ENCODE results near the gene PASD1. TPM values are rescaled to one million over a fixed set of nuclear protein-coding genes. Genes with fewer than 3 reads are reported as not detected.

PASD1 gene
- total RNA-seq, 5 donors from 2014 or later (not counting 1 experiment from before 2014, with no cell fraction given): not detected

GRCh38 chrX:151634937-151635336, 71.5 kb downstream of the PASD1 start:
- no CpG with 5 or more reads among the region's 1 CpG for WGBS (ENCODE audit: insufficient coverage)
- H3K27ac Mint-ChIP-seq: no peak overlapping the region

GRCh38 chrX:151641564-151641963, 78.1 kb downstream of the PASD1 start:
- H3K9me3 ChIP-seq: no peaks in the 10 kb centered on the region
- DNase-seq: no peak
- no peak for ATAC-seq (replicated peaks in 1 of 4)
- no peak overlapping the region for H3K27ac ChIP-seq (ENCODE audit: low read length)
- no peak overlapping the region for H3K4me3 Mint-ChIP-seq
- no peaks in the 10 kb centered on the region for H3K4me1 Mint-ChIP-seq
- no peaks in the 10 kb centered on the region for H3K36me3 Mint-ChIP-seq
- H3K9me3 Mint-ChIP-seq: no peaks in the 10 kb centered on the region
- H3K4me1 ChIP-seq (ENCODE audit: control insufficient read depth in 1 of 2, extremely low read depth in 1 of 2, insufficient read depth in 2 of 2, low read length in 2 of 2): no peaks in the 10 kb centered on the region
- H3K27me3 ChIP-seq (replicated peaks in 1 of 2; ENCODE audit: control insufficient read depth in 2 of 2, extremely low read depth in 1 of 2, insufficient read depth in 2 of 2, low read length in 1 of 2): no peaks in the 10 kb centered on the region
- H3K4me3 ChIP-seq (ENCODE audit: control insufficient read depth in 1 of 2, extremely low read depth in 1 of 2, low read length in 1 of 2): no peak overlapping the region
- ChIA-PET CTCF (no interaction called here), POLR2A (no interaction called here)
- no peaks in the 10 kb centered on the region for H3K36me3 ChIP-seq (ENCODE audit: control insufficient read depth in 2 of 2, extremely low read depth in 1 of 2, insufficient read depth in 1 of 2, low read length in 1 of 2)
- peaks cover 2 to 42% of the 10 kb centered on the region in 2 donors for H3K27me3 Mint-ChIP-seq
- no peak overlapping the region for H3K27ac Mint-ChIP-seq
- WGBS (ENCODE audit: insufficient coverage): no CpG with 5 or more reads among the region's 11 CpGs

More at GRCh38 chrX:151634937-151635336, 71.5 kb downstream of the PASD1 start:
- Histone ChIP-seq H3K4me3 (ENCODE audit: control insufficient read depth in 1 of 2, extremely low read depth in 1 of 2, low read length in 1 of 2) (no peak overlapping the region), H3K27me3 (replicated peaks in 1 of 2; ENCODE audit: control insufficient read depth in 2 of 2, extremely low read depth in 1 of 2, insufficient read depth in 2 of 2, low read length in 1 of 2) (no peaks in the 10 kb centered on the region), H3K36me3 (ENCODE audit: control insufficient read depth in 2 of 2, extremely low read depth in 1 of 2, insufficient read depth in 1 of 2, low read length in 1 of 2) (no peaks in the 10 kb centered on the region), H3K9me3 (no peaks in the 10 kb centered on the region), H3K4me1 (ENCODE audit: control insufficient read depth in 1 of 2, extremely low read depth in 1 of 2, insufficient read depth in 2 of 2, low read length in 2 of 2) (no peaks in the 10 kb centered on the region), H3K27ac (ENCODE audit: low read length) (no peak overlapping the region)
- ChIA-PET CTCF (no interaction called here), POLR2A (no interaction called here)
- Mint-ChIP-seq H3K36me3 (no peaks in the 10 kb centered on the region), H3K4me1 (no peaks in the 10 kb centered on the region), H3K4me3 (no peak overlapping the region), H3K9me3 (no peaks in the 10 kb centered on the region), H3K27me3 (peaks cover 4 to 29% of the 10 kb centered on the region in 2 donors)
- DNase-seq (no peak), ATAC-seq (replicated peaks in 1 of 4) (no peak)

GRCh38 chrX:151675121-151675746, 111.8 kb downstream of the PASD1 start:
- H3K27me3 ChIP-seq (replicated peaks in 1 of 2; ENCODE audit: control insufficient read depth in 2 of 2, extremely low read depth in 1 of 2, insufficient read depth in 2 of 2, low read length in 1 of 2): no peaks in the 10 kb centered on the region
- Mint-ChIP-seq H3K27me3 (peaks cover 2 to 38% of the 10 kb centered on the region in 2 donors), H3K27ac (no peak overlapping the region), H3K9me3 (no peaks in the 10 kb centered on the region), H3K36me3 (no peaks in the 10 kb centered on the region), H3K4me3 (no peak overlapping the region), H3K4me1 (no peaks in the 10 kb centered on the region)
- no peaks in the 10 kb centered on the region for H3K4me1 ChIP-seq (ENCODE audit: control insufficient read depth in 1 of 2, extremely low read depth in 1 of 2, insufficient read depth in 2 of 2, low read length in 2 of 2)
- no peaks in the 10 kb centered on the region for H3K36me3 ChIP-seq (ENCODE audit: control insufficient read depth in 2 of 2, extremely low read depth in 1 of 2, insufficient read depth in 1 of 2, low read length in 1 of 2)
- H3K4me3 ChIP-seq (ENCODE audit: control insufficient read depth in 1 of 2, extremely low read depth in 1 of 2, low read length in 1 of 2): no peak overlapping the region
- 100% methylated on average over 1 of the region's 6 CpGs for WGBS (ENCODE audit: insufficient coverage)
- ChIA-PET POLR2A (no interaction called here), CTCF (no interaction called here)
- DNase-seq (no peak), ATAC-seq (replicated peaks in 1 of 4) (no peak)
- no peak overlapping the region for H3K27ac ChIP-seq (ENCODE audit: low read length)
- no peaks in the 10 kb centered on the region for H3K9me3 ChIP-seq

- no peaks in the 10 kb centered on the region for H3K9me3 ChIP-seq
- Mint-ChIP-seq H3K4me3 (no peak overlapping the region), H3K4me1 (no peaks in the 10 kb centered on the region), H3K27me3 (peaks cover 1 to 42% of the 10 kb centered on the region in 2 donors), H3K9me3 (no peaks in the 10 kb centered on the region), H3K27ac (no peak overlapping the region), H3K36me3 (no peaks in the 10 kb centered on the region)
- H3K36me3 ChIP-seq (ENCODE audit: control insufficient read depth in 2 of 2, extremely low read depth in 1 of 2, insufficient read depth in 1 of 2, low read length in 1 of 2): no peaks in the 10 kb centered on the region
- CTCF ChIA-PET: no interaction called here
- no peaks in the 10 kb centered on the region for H3K4me1 ChIP-seq (ENCODE audit: control insufficient read depth in 1 of 2, extremely low read depth in 1 of 2, insufficient read depth in 2 of 2, low read length in 2 of 2)
- 100% methylated on average over 1 of the region's 4 CpGs for WGBS (ENCODE audit: insufficient coverage)
- H3K4me3 ChIP-seq (ENCODE audit: control insufficient read depth in 1 of 2, extremely low read depth in 1 of 2, low read length in 1 of 2): no peak overlapping the region
- no peak for ATAC-seq (replicated peaks in 1 of 4)
- DNase-seq: no peak
- POLR2A ChIA-PET: no interaction called here
- no peak overlapping the region for H3K27ac ChIP-seq (ENCODE audit: low read length)
- H3K27me3 ChIP-seq (replicated peaks in 1 of 2; ENCODE audit: control insufficient read depth in 2 of 2, extremely low read depth in 1 of 2, insufficient read depth in 2 of 2, low read length in 1 of 2): no peaks in the 10 kb centered on the region
These were observed 112.7 kb downstream of the PASD1 start for GRCh38 chrX:151676196-151676595.

DNA sequence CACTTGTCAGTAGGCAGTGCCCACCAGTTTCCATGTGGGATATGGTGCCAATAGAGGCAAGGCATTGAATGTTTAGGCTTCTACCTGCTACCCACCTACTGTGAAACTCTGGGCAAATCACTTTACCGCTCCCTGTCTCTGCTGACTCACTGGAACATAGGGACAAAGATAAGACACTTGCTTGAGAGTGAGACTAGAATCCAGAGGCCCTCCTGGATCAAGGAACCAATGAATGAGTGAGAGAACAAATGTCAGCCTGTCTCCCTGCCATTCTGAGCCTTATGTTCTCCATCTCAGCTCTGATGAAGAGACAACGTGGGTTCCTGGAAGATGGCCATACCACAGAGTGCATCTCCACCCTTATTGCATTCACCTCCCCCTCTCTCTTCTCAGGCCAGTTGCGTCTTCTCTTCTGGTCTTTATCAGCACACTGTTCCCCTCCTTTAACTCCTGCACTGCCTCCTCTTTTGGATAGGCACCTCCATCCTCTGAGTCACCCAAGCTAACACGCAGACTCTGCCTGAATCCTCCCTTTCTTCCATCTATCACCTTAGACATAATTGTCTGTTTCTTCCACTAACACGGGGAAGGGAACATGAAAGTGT, 116.4 kb downstream of the PASD1 start:
- no peak overlapping the region for H3K4me3 Mint-ChIP-seq
- Histone ChIP-seq H3K27me3 (replicated peaks in 1 of 2; ENCODE audit: control insufficient read depth in 2 of 2, extremely low read depth in 1 of 2, insufficient read depth in 2 of 2, low read length in 1 of 2) (no peaks in the 10 kb centered on the region), H3K36me3 (ENCODE audit: control insufficient read depth in 2 of 2, extremely low read depth in 1 of 2, insufficient read depth in 1 of 2, low read length in 1 of 2) (no peaks in the 10 kb centered on the region), H3K4me1 (ENCODE audit: control insufficient read depth in 1 of 2, extremely low read depth in 1 of 2, insufficient read depth in 2 of 2, low read length in 2 of 2) (no peaks in the 10 kb centered on the region), H3K9me3 (no peaks in the 10 kb centered on the region), H3K4me3 (ENCODE audit: control insufficient read depth in 1 of 2, extremely low read depth in 1 of 2, low read length in 1 of 2) (no peak overlapping the region), H3K27ac (ENCODE audit: low read length) (no peak overlapping the region)
- no peak for DNase-seq
- H3K36me3 Mint-ChIP-seq: no peaks in the 10 kb centered on the region
- WGBS (ENCODE audit: insufficient coverage): 60% methylated on average over 1 of the region's 5 CpGs
- H3K9me3 Mint-ChIP-seq: no peaks in the 10 kb centered on the region
- H3K27ac Mint-ChIP-seq: no peak overlapping the region
- H3K27me3 Mint-ChIP-seq: peaks cover 15 to 48% of the 10 kb centered on the region in 2 donors
- no peak for ATAC-seq (replicated peaks in 1 of 4)
- H3K4me1 Mint-ChIP-seq: peaks cover 0 to 3% (median 0%) of the 10 kb centered on the region in 3 donors
- CTCF ChIA-PET: interaction anchor here in 1 of 2 donors (0.6 kb wide), 1 partner anchor 1191 kb away, joined by 4 read pairs; no protein-coding TSS in a partner anchor
- POLR2A ChIA-PET: no interaction called here

DNA sequence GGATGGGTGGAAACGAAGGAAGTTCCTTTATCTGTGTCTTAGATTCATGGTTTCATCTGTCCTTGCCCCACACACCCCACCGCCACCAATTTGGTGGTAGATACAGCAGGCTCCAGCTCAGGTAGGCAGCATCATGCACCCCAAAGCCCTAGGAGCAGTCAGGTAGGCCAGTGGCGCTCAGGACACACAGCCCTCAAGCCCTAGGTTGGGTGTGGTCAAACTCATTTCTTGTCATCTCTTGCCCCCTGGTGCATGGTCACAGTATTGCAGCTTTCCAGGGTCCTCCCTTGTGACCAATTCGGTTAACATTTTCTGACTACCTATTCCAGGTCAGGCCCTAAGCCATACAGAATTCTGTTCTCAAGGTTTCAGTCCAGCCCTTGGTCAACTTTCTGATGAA, 117.3 kb downstream of the PASD1 start:
- POLR2A ChIA-PET: no interaction called here
- peak in 28 of 35 experiments; percentile 0 to 57 (median 27) for DNase-seq

More for the DNA sequence above, 117.3 kb downstream of the PASD1 start:
- Mint-ChIP-seq H3K27me3 (peaks cover 15 to 42% of the 10 kb centered on the region in 2 donors), H3K4me3 (no peak overlapping the region), H3K36me3 (no peaks in the 10 kb centered on the region), H3K27ac (no peak overlapping the region), H3K9me3 (no peaks in the 10 kb centered on the region), H3K4me1 (peaks cover 0 to 3% (median 0%) of the 10 kb centered on the region in 3 donors)
- Histone ChIP-seq H3K4me1 (ENCODE audit: control insufficient read depth in 1 of 2, extremely low read depth in 1 of 2, insufficient read depth in 2 of 2, low read length in 2 of 2) (no peaks in the 10 kb centered on the region), H3K4me3 (ENCODE audit: control insufficient read depth in 1 of 2, extremely low read depth in 1 of 2, low read length in 1 of 2) (no peak overlapping the region), H3K9me3 (no peaks in the 10 kb centered on the region), H3K27me3 (replicated peaks in 1 of 2; ENCODE audit: control insufficient read depth in 2 of 2, extremely low read depth in 1 of 2, insufficient read depth in 2 of 2, low read length in 1 of 2) (no peaks in the 10 kb centered on the region), H3K36me3 (ENCODE audit: control insufficient read depth in 2 of 2, extremely low read depth in 1 of 2, insufficient read depth in 1 of 2, low read length in 1 of 2) (no peaks in the 10 kb centered on the region), H3K27ac (ENCODE audit: low read length) (no peak overlapping the region)
- CTCF ChIA-PET: interaction anchor here (0.6 to 1.2 kb wide), 3 partner anchors 529 to 1192 kb away, joined by 3 to 4 read pairs (median 3); no protein-coding TSS in a partner anchor
- 31% methylated on average over 2 of the region's 4 CpGs for WGBS (ENCODE audit: insufficient coverage)
- no peak for ATAC-seq (replicated peaks in 1 of 4)

All from T-cell (primary cell).